T-cell (primary cell): ENCODE results near the gene TMEM95. TPM values are rescaled to one million over a fixed set of nuclear protein-coding genes. Genes with fewer than 3 reads are reported as not detected.
"Not testable (repeated sequence)": the region's sequence is repeated elsewhere in the genome, so short reads cannot be mapped to it uniquely, and the experiment has no call there.

Experiments used
- ATAC-seq, 4 experiments: fragments of 200-7000 bp in 3 of 4; fragments of 150-1000 bp in 1 of 4; cut with Tn5 transposase; replicated peaks in 1 of 4; 1 replicate in 3 of 4; 2 replicates in 1 of 4; pipeline ENCODE4 v1.10.0; 2021; ENCODE audit warnings: moderate library complexity in 3 of 4, mild to moderate bottlenecking in 2 of 4, moderate number of reproducible peaks in 1 of 4
- CTCF ChIA-PET, 2 donors: fragments of 300-600 bp; sonication (Branson Sonifier 250); formaldehyde crosslinking; loops; one replicate each; lab custom pipeline; 2022; ENCODE audit warnings: antibody characterized with exemption in 2 of 2; lab: Charles Lee
- POLR2A ChIA-PET, 2 donors: fragments of 300-600 bp; sonication (Branson Sonifier 250); formaldehyde crosslinking; loops; one replicate each; lab custom pipeline; 2022; ENCODE audit warnings: antibody characterized with exemption in 2 of 2; lab: Charles Lee
- DNase-seq, 35 experiments: peaks; one replicate each; pipeline versions ENCODE4 v3.0.0 to v3.0.0-alpha.2; 2013 to 2023
- H3K27ac ChIP-seq: one replicate; pipeline ENCODE4 v1.5.1; 2013; ENCODE audit warnings: low read length
- H3K27me3 ChIP-seq, 2 experiments: replicated peaks in 1 of 2; 1 replicate in 1 of 2; 2 replicates in 1 of 2; pipeline versions ENCODE4 v1.6.1 to v1.7.0; 2013; ENCODE audit warnings: low read length in 1 of 2, mixed read lengths in 1 of 2; ENCODE audit not compliant: control insufficient read depth in 2 of 2, insufficient read depth in 2 of 2; ENCODE audit errors: extremely low read depth in 1 of 2
- H3K36me3 ChIP-seq, 2 donors: 1 replicate in 1 of 2; 2 replicates in 1 of 2; pipeline versions ENCODE4 v1.6.1 to v1.7.0; 2013; ENCODE audit warnings: low read length in 1 of 2; ENCODE audit not compliant: control insufficient read depth in 2 of 2, insufficient read depth in 1 of 2; ENCODE audit errors: extremely low read depth in 1 of 2
- H3K4me1 ChIP-seq, 2 experiments: 1 replicate in 1 of 2; 2 replicates in 1 of 2; pipeline versions ENCODE4 v1.6.1 to v1.7.0; 2013; ENCODE audit warnings: low read length in 2 of 2, mixed read lengths in 1 of 2; ENCODE audit not compliant: insufficient read depth in 2 of 2, control insufficient read depth in 1 of 2; ENCODE audit errors: extremely low read depth in 1 of 2
- H3K4me3 ChIP-seq, 2 donors: 1 replicate in 1 of 2; 2 replicates in 1 of 2; pipeline versions ENCODE4 v1.5.1 to v1.7.0; 2013; ENCODE audit warnings: mild to moderate bottlenecking in 2 of 2, low read length in 1 of 2, moderate library complexity in 1 of 2; ENCODE audit not compliant: control insufficient read depth in 1 of 2; ENCODE audit errors: extremely low read depth in 1 of 2
- H3K9me3 ChIP-seq: 2 replicates; pipeline ENCODE4 v1.7.0; 2013
- H3K27ac Mint-ChIP-seq, 2 donors: one replicate each; pipeline ENCODE4 v1.8.0; 2020 to 2021; ENCODE audit warnings: mild to moderate bottlenecking in 2 of 2, mixed read lengths in 2 of 2
- H3K27me3 Mint-ChIP-seq, 2 donors: one replicate each; pipeline ENCODE4 v1.8.0; 2021 to 2022; ENCODE audit warnings: mixed read lengths in 2 of 2
- H3K36me3 Mint-ChIP-seq: one replicate; pipeline ENCODE4 v1.8.0; 2021; ENCODE audit warnings: mixed read lengths
- H3K4me1 Mint-ChIP-seq, 3 donors: one replicate each; pipeline ENCODE4 v1.8.0; 2020 to 2022; ENCODE audit warnings: mixed read lengths in 3 of 3, mild to moderate bottlenecking in 1 of 3
- H3K4me3 Mint-ChIP-seq, 3 donors: one replicate each; pipeline ENCODE4 v1.8.0; 2020 to 2022; ENCODE audit warnings: mild to moderate bottlenecking in 3 of 3, mixed read lengths in 3 of 3, moderate library complexity in 3 of 3
- H3K9me3 Mint-ChIP-seq, 3 donors: one replicate each; pipeline ENCODE4 v1.8.0; 2020 to 2022; ENCODE audit warnings: mixed read lengths in 3 of 3
- WGBS: methylation state at CpG from one replicate; pipeline ENCODE4 v1.1.5; 2013; ENCODE audit warnings: missing lambda C conversion rate; ENCODE audit not compliant: insufficient coverage; 5-methylcytosine and 5-hydroxymethylcytosine counted together
- total RNA-seq, 35 experiments: library from RNA in 6 of 35; stranded (reverse) in 6 of 35; fragments of 120-200 nt in 1 of 35; gene quantifications; one replicate each; pipeline versions ENCODE4 v1.2.1 to v1.2.4 and lab custom pipeline; 2013 to 2026

The TMEM95 gene
- total RNA-seq, 5 donors from 2014 or later (not counting 1 experiment from before 2014, with no cell fraction given), result not detected

GRCh38 chr17:7363311-7363710 is 8.4 kb downstream of the TMEM95 start:
- WGBS, result 80% methylated on average over 1 of the region's 6 CpGs
- H3K4me3 Mint-ChIP-seq, result no peak overlapping the region

DNA sequence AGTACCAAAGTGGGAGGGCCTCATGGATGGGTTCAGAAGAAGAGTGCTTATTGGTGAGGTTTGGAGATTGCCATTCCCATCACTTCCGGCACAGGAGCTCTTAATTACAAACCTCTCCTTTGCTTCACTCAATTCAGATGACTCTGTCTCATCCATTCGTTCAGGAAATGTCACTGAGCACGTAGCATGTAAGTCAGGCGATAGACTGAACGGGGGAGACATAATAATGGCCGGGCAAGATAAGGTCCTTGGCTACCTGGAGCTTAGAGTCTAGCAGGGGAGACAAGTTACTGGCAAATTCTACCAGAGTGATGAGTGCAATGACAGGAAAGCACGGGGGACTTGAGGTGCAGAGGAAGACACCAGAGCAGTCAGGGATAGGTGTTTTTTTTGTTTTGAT is 11.0 kb downstream of the TMEM95 start:
- H3K36me3 Mint-ChIP-seq, H3K27me3 Mint-ChIP-seq, H3K4me3 Mint-ChIP-seq, ATAC-seq, H3K4me3 ChIP-seq, H3K4me1 Mint-ChIP-seq, H3K27ac ChIP-seq, H3K36me3 ChIP-seq, DNase-seq, POLR2A ChIA-PET, H3K4me1 ChIP-seq, H3K9me3 Mint-ChIP-seq, H3K9me3 ChIP-seq, H3K27ac Mint-ChIP-seq: not testable (repeated sequence)
- CTCF ChIA-PET, result interaction anchor here in 1 of 2 donors (1.0 kb wide), 1 partner anchor 11 kb away, joined by 5 read pairs; the partner anchor contains the start of gene TMEM95
- no CpG with 5 or more reads among the region's 7 CpGs for WGBS
- peaks cover 0 to 18% of the 10 kb centered on the region in 2 experiments for H3K27me3 ChIP-seq

More at GRCh38 chr17:7363311-7363710, 8.4 kb downstream of the TMEM95 start:
- ChIA-PET CTCF (interaction anchor here (0.6 kb wide), 2 partner anchors 8 to 45 kb away, joined by 3 to 4 read pairs; no protein-coding TSS in a partner anchor), POLR2A (no interaction called here)
- H3K4me1 Mint-ChIP-seq, result no peaks in the 10 kb centered on the region
- peaks cover 2 to 6% of the 10 kb centered on the region in 2 donors for H3K27me3 Mint-ChIP-seq
- H3K27ac Mint-ChIP-seq, result no peak overlapping the region
- no peak overlapping the region for H3K27ac ChIP-seq
- H3K36me3 ChIP-seq, result no peaks in the 10 kb centered on the region
- H3K27me3 ChIP-seq, result peaks cover 0 to 14% of the 10 kb centered on the region in 2 experiments
- H3K4me1 ChIP-seq, result no peaks in the 10 kb centered on the region
- H3K4me3 ChIP-seq, result no peak overlapping the region
- H3K9me3 Mint-ChIP-seq, result no peaks in the 10 kb centered on the region
- no peaks in the 10 kb centered on the region for H3K36me3 Mint-ChIP-seq
- DNase-seq (no peak), ATAC-seq (no peak)
- H3K9me3 ChIP-seq, result no peaks in the 10 kb centered on the region

DNA sequence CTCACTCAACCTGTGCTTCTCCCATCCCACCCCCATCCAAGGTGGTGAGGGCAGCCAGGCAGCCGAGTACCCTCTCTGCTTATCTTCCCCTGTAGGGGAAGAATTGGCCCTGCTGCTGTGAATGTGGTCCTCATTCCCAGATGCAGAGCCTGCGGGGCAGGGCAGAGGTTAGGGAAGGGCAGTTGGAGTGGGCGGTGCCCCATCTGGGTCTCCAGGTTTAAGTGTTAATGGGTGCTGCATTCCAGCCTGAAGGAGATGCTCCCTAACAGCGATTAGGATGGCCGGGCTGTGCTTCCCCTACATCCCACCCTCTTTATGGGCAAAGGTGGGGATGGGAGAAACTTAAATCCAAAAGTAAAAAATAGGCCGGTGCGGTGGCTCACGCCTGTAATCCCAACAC is 12.1 kb downstream of the TMEM95 start:
- Histone ChIP-seq H3K36me3 (no peaks in the 10 kb centered on the region), H3K27ac (no peak overlapping the region), H3K27me3 (peaks cover 0 to 11% of the 10 kb centered on the region in 2 experiments), H3K4me3 (no peak overlapping the region), H3K9me3 (no peaks in the 10 kb centered on the region), H3K4me1 (no peaks in the 10 kb centered on the region)
- peaks cover 0 to 4% of the 10 kb centered on the region in 2 donors for H3K27me3 Mint-ChIP-seq
- DNase-seq (no peak), ATAC-seq (no peak)
- no peaks in the 10 kb centered on the region for H3K36me3 Mint-ChIP-seq
- H3K27ac Mint-ChIP-seq, result no peak overlapping the region
- no peaks in the 10 kb centered on the region for H3K4me1 Mint-ChIP-seq
- no peak overlapping the region for H3K4me3 Mint-ChIP-seq
- CTCF ChIA-PET, result interaction anchor here in 1 of 2 donors (0.7 kb wide), 1 partner anchor 14 kb away, joined by 3 read pairs; the partner anchor contains the start of gene TNK1
- WGBS, result no CpG with 5 or more reads among the region's 8 CpGs
- no peaks in the 10 kb centered on the region for H3K9me3 Mint-ChIP-seq
- POLR2A ChIA-PET, result interaction anchor here in 1 of 2 donors (0.6 kb wide), 1 partner anchor 46 kb away, joined by 4 read pairs; no protein-coding TSS in a partner anchor

GRCh38 chr17:7367918-7368598 is 13.1 kb downstream of the TMEM95 start:
- Mint-ChIP-seq H3K36me3 (no peaks in the 10 kb centered on the region), H3K4me3 (no peak overlapping the region), H3K27me3 (peaks cover 0 to 4% of the 10 kb centered on the region in 2 donors), H3K9me3 (no peaks in the 10 kb centered on the region), H3K27ac (no peak overlapping the region), H3K4me1 (no peaks in the 10 kb centered on the region)
- H3K4me3 ChIP-seq, result no peak overlapping the region
- no CpG with 5 or more reads among the region's 13 CpGs for WGBS
- H3K4me1 ChIP-seq, result no peaks in the 10 kb centered on the region
- H3K27ac ChIP-seq, result no peak overlapping the region
- ChIA-PET POLR2A (interaction anchor here in 1 of 2 donors (0.5 kb wide), 1 partner anchor 252 kb away, joined by 4 read pairs; no protein-coding TSS in a partner anchor), CTCF (interaction anchor here (0.6 to 1.0 kb wide), 3 partner anchors 9 to 71 kb away, joined by 3 to 5 read pairs (median 3); partner anchors contain the start of gene SPEM2 (in 1 of the 2))
- no peaks in the 10 kb centered on the region for H3K9me3 ChIP-seq
- DNase-seq (no peak), ATAC-seq (no peak)
- H3K36me3 ChIP-seq, result no peaks in the 10 kb centered on the region
- peaks cover 0 to 20% of the 10 kb centered on the region in 2 experiments for H3K27me3 ChIP-seq

- H3K4me1 ChIP-seq, H3K36me3 Mint-ChIP-seq, H3K27ac Mint-ChIP-seq, H3K36me3 ChIP-seq, H3K27ac ChIP-seq, H3K4me3 Mint-ChIP-seq, H3K4me3 ChIP-seq, ATAC-seq, H3K4me1 Mint-ChIP-seq, H3K9me3 ChIP-seq, DNase-seq, H3K9me3 Mint-ChIP-seq, POLR2A ChIA-PET, H3K27me3 Mint-ChIP-seq: not testable (repeated sequence)
- peaks cover 0 to 20% of the 10 kb centered on the region in 2 experiments for H3K27me3 ChIP-seq
- CTCF ChIA-PET, result interaction anchor here in 1 of 2 donors (0.6 to 1.0 kb wide), 2 partner anchors 8 to 57 kb away, joined by 3 read pairs; partner anchors contain the start of gene SPEM2
- WGBS, result 84% methylated on average over 3 of the region's 5 CpGs
Observed at GRCh38 chr17:7368599-7368994, 13.6 kb downstream of the TMEM95 start.

DNA sequence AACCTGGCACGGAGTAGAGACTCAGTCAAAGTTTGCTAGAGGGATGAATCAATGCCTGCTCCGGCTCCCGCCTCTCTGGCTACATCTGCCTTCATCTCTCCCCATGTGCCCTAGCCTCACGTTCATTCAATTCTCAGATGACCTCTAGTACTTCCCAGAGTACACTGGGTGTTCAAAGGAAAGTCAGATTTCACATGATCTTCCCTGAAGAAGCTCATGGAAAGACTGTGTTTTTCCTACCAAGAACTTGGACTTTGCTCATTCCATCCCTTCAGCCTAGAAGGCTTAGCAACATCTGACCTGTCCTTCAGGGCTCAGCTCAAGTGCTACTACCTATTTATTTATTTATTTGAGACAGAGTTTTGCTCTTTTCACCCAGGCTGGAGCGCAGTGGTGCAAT is 14.9 kb downstream of the TMEM95 start:
- no peak overlapping the region for H3K27ac ChIP-seq
- POLR2A ChIA-PET, result interaction anchor here in 1 of 2 donors (0.7 kb wide), 1 partner anchor 33 kb away, joined by 4 read pairs; the partner anchor contains the start of gene ACAP1
- no peak overlapping the region for H3K4me3 ChIP-seq
- ATAC-seq (no peak), DNase-seq (no peak)
- CTCF ChIA-PET, result interaction anchor here in 1 of 2 donors (0.6 to 0.8 kb wide), 2 partner anchors 66 to 191 kb away, joined by 3 read pairs; no protein-coding TSS in a partner anchor
- peaks cover 0 to 20% of the 10 kb centered on the region in 2 experiments for H3K27me3 ChIP-seq
- H3K27ac Mint-ChIP-seq, result no peak overlapping the region
- no peaks in the 10 kb centered on the region for H3K36me3 ChIP-seq
- no peaks in the 10 kb centered on the region for H3K4me1 Mint-ChIP-seq
- H3K36me3 Mint-ChIP-seq, result no peaks in the 10 kb centered on the region
- H3K4me3 Mint-ChIP-seq, result no peak overlapping the region
- no peaks in the 10 kb centered on the region for H3K4me1 ChIP-seq
- H3K27me3 Mint-ChIP-seq, result peaks cover 3 to 8% of the 10 kb centered on the region in 2 donors
- H3K9me3 ChIP-seq, result no peaks in the 10 kb centered on the region
- H3K9me3 Mint-ChIP-seq, result no peaks in the 10 kb centered on the region
- 83% methylated on average over 3 of the region's 5 CpGs for WGBS
